ENCODE measurements around the gene SMOC2.

SMOC2 gene

GRCh38 chr6:168480481-168480880, 39.5 kb downstream of the SMOC2 start:
- no peak for DNase-seq (ENCODE audit: low spot score)

GRCh38 chr6:168485818-168486217, 44.8 kb downstream of the SMOC2 start:
- DNase-seq (ENCODE audit: low spot score) = no peak

- DNase-seq (ENCODE audit: low spot score) = no peak
Measured at GRCh38 chr6:168490757-168491156, 49.8 kb downstream of the SMOC2 start.

GRCh38 chr6:168493976-168494375, 53.0 kb downstream of the SMOC2 start:
- DNase-seq (ENCODE audit: low spot score) = no peak

- DNase-seq (ENCODE audit: low spot score) = no peak
Measured at GRCh38 chr6:168494726-168495125, 53.7 kb downstream of the SMOC2 start.

GRCh38 chr6:168495133-168495532, 54.1 kb downstream of the SMOC2 start:
- no peak for DNase-seq (ENCODE audit: low spot score)

GRCh38 chr6:168495636-168496035, 54.7 kb downstream of the SMOC2 start:
- DNase-seq (ENCODE audit: low spot score) = no peak

GRCh38 chr6:168496139-168496996, 55.4 kb downstream of the SMOC2 start:
- no peak for DNase-seq (ENCODE audit: low spot score)

- no peak for DNase-seq (ENCODE audit: low spot score)
Measured at GRCh38 chr6:168496997-168497331, 56.0 kb downstream of the SMOC2 start.

- no peak for DNase-seq (ENCODE audit: low spot score)
Measured at GRCh38 chr6:168497381-168497780, 56.4 kb downstream of the SMOC2 start.

GRCh38 chr6:168498161-168498843, 57.3 kb downstream of the SMOC2 start:
- DNase-seq (ENCODE audit: low spot score) = no peak

- DNase-seq (ENCODE audit: low spot score) = no peak
Measured at GRCh38 chr6:168499045-168499650, 58.2 kb downstream of the SMOC2 start.

GRCh38 chr6:168500519-168500918, 59.5 kb downstream of the SMOC2 start:
- no peak for DNase-seq (ENCODE audit: low spot score)

GRCh38 chr6:168501561-168501960, 60.6 kb downstream of the SMOC2 start:
- no peak for DNase-seq (ENCODE audit: low spot score)

GRCh38 chr6:168504366-168504765, 63.4 kb downstream of the SMOC2 start:
- DNase-seq (ENCODE audit: low spot score) = no peak

GRCh38 chr6:168506460-168506859, 65.5 kb downstream of the SMOC2 start:
- no peak for DNase-seq (ENCODE audit: low spot score)

- no peak for DNase-seq (ENCODE audit: low spot score)
Measured at GRCh38 chr6:168507297-168507696, 66.3 kb downstream of the SMOC2 start.

GRCh38 chr6:168507730-168508129, 66.7 kb downstream of the SMOC2 start:
- no peak for DNase-seq (ENCODE audit: low spot score)

GRCh38 chr6:168508903-168509302, 67.9 kb downstream of the SMOC2 start:
- no peak for DNase-seq (ENCODE audit: low spot score)

GRCh38 chr6:168513766-168514165, 72.8 kb downstream of the SMOC2 start:
- no peak for DNase-seq (ENCODE audit: low spot score)

GRCh38 chr6:168514216-168514615, 73.2 kb downstream of the SMOC2 start:
- no peak for DNase-seq (ENCODE audit: low spot score)

GRCh38 chr6:168515376-168515775, 74.4 kb downstream of the SMOC2 start:
- DNase-seq (ENCODE audit: low spot score) = no peak
